ENCODE data around the gene ARID5B.
A peak's percentile ranks its signal among the peaks of the same experiment; 100 is the strongest.

The ARID5B gene

DNA sequence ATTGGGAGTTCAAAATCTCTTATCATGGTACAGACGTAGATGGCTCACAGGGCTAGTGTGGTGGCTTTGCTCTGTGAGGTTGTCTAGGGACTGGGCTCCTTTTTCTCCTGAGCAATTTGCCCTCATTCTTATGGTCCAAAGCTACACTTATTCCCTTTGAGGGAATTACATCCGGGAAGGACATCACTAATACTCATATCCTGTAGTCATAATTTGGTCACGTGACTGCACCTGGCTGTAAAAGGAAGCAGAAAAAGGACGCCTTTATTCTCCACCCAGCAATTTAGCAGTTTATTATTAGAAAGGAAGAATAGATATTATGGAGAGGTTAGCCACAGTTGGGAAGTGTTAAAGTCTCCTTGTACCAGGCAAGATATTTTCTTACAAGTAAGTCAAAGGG, 28.1 kb downstream of the ARID5B start:
- H2BK5ac ChIP-seq (ENCODE audit: low read depth, low read length, poor library complexity) = no peak overlapping the region
- no peak for DNase-seq
- H3K4me3 ChIP-seq (ENCODE audit: low read depth, low read length) = no peak overlapping the region
- H2AK5ac ChIP-seq (ENCODE audit: low read length) = no peak overlapping the region
- no peak overlapping the region for H2BK120ac ChIP-seq (ENCODE audit: insufficient read depth, low read length, poor library complexity)
- no CpG with 5 or more reads among the region's 4 CpGs for WGBS (ENCODE audit: extremely low coverage, insufficient coverage, insufficient read length)
- H3K9ac ChIP-seq (ENCODE audit: low read length) = no peak overlapping the region
- H3K14ac ChIP-seq (ENCODE audit: low read length) = no peak overlapping the region
- no peak overlapping the region for H3K23ac ChIP-seq (ENCODE audit: low read length)
- H4K91ac ChIP-seq (ENCODE audit: low read depth, low read length) = no peak overlapping the region
- peaks cover 0 to 2% of the 10 kb centered on the region in 2 experiments for H3K36me3 ChIP-seq (ENCODE audit: control insufficient read depth in 1 of 2, insufficient read depth in 2 of 2, low read length in 2 of 2)
- peaks cover 2% of the 10 kb centered on the region for H3K9me3 ChIP-seq (ENCODE audit: insufficient read depth, low read depth, low read length)
- H2BK12ac ChIP-seq (ENCODE audit: low read length) = no peak overlapping the region
- no peak overlapping the region for H3K4me2 ChIP-seq (ENCODE audit: low read length)
- H2AFZ ChIP-seq (ENCODE audit: insufficient read depth, low read length, poor library complexity) = no peak overlapping the region
- H3K4ac ChIP-seq (ENCODE audit: low read depth, low read length) = no peak overlapping the region
- H4K8ac ChIP-seq (ENCODE audit: low read depth, low read length) = no peak overlapping the region
- no peak overlapping the region for H3K18ac ChIP-seq (ENCODE audit: low read length)
- no peaks in the 10 kb centered on the region for H3K79me2 ChIP-seq (ENCODE audit: control insufficient read depth, insufficient read depth, low read length, poor library complexity)
- H3K79me1 ChIP-seq (ENCODE audit: low read length) = no peaks in the 10 kb centered on the region
- no peaks in the 10 kb centered on the region for H3K4me1 ChIP-seq (ENCODE audit: control insufficient read depth in 1 of 2, insufficient read depth in 2 of 2, low read length in 2 of 2)
- no peak overlapping the region for H4K12ac ChIP-seq (ENCODE audit: low read depth, low read length)
- H3K27me3 ChIP-seq (ENCODE audit: insufficient read depth, low read length) = no peaks in the 10 kb centered on the region
- no peak overlapping the region for H3K27ac ChIP-seq (ENCODE audit: low read depth, low read length)

DNA sequence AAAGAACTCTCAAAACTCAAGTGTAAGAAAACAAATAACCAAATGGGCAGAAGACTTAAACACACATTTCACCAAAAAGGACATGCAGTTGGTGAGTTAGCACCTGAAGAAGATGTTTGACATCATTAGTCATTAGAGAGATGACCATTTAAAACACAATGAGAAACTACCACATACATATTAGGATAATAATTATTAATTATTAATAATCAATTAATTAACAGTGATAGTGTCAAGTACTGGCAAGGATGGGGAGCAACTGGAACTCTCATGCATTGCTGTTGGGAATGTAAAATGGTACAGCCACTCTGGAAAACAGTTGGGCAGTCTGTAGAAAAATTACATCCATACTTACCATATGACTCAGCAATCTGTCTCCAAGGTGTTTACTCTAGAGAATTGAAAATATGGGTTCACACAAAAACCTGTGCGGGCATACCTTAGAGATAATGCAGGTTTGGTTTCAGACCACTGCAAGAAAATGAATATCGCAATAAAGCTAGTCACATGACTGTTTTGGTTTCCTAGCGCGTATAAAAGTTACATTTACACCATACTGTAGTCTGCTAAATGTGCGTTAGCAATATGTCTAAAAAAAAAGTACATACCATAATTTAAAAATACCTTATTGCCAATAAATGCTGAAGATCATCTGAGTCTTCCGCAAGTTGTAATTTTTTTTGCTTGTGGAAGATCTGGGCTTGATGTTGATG, 30.3 kb downstream of the ARID5B start:
- Histone ChIP-seq H3K18ac (ENCODE audit: low read length) (no peak overlapping the region), H3K9me3 (ENCODE audit: insufficient read depth, low read depth, low read length) (peaks cover 2% of the 10 kb centered on the region), H2BK5ac (ENCODE audit: low read depth, low read length, poor library complexity) (no peak overlapping the region), H3K79me2 (ENCODE audit: control insufficient read depth, insufficient read depth, low read length, poor library complexity) (no peaks in the 10 kb centered on the region), H2BK12ac (ENCODE audit: low read length) (no peak overlapping the region), H4K12ac (ENCODE audit: low read depth, low read length) (no peak overlapping the region), H3K79me1 (ENCODE audit: low read length) (no peaks in the 10 kb centered on the region), H3K4ac (ENCODE audit: low read depth, low read length) (no peak overlapping the region), H2AFZ (ENCODE audit: insufficient read depth, low read length, poor library complexity) (no peak overlapping the region), H3K4me1 (ENCODE audit: control insufficient read depth in 1 of 2, insufficient read depth in 2 of 2, low read length in 2 of 2) (no peaks in the 10 kb centered on the region), H3K9ac (ENCODE audit: low read length) (no peak overlapping the region), H3K4me2 (ENCODE audit: low read length) (no peak overlapping the region), H3K27me3 (ENCODE audit: insufficient read depth, low read length) (no peaks in the 10 kb centered on the region), H3K4me3 (ENCODE audit: low read depth, low read length) (no peak overlapping the region), H4K8ac (ENCODE audit: low read depth, low read length) (no peak overlapping the region), H3K14ac (ENCODE audit: low read length) (no peak overlapping the region), H3K27ac (ENCODE audit: low read depth, low read length) (no peak overlapping the region), H2AK5ac (ENCODE audit: low read length) (no peak overlapping the region), H3K36me3 (ENCODE audit: control insufficient read depth in 1 of 2, insufficient read depth in 2 of 2, low read length in 2 of 2) (peaks cover 0 to 2% of the 10 kb centered on the region in 2 experiments), H4K91ac (ENCODE audit: low read depth, low read length) (no peak overlapping the region), H2BK120ac (ENCODE audit: insufficient read depth, low read length, poor library complexity) (no peak overlapping the region), H3K23ac (ENCODE audit: low read length) (no peak overlapping the region)
- DNase-seq = peak; percentile 65 to 94
- no CpG with 5 or more reads among the region's 6 CpGs for WGBS (ENCODE audit: extremely low coverage, insufficient coverage, insufficient read length)

DNA sequence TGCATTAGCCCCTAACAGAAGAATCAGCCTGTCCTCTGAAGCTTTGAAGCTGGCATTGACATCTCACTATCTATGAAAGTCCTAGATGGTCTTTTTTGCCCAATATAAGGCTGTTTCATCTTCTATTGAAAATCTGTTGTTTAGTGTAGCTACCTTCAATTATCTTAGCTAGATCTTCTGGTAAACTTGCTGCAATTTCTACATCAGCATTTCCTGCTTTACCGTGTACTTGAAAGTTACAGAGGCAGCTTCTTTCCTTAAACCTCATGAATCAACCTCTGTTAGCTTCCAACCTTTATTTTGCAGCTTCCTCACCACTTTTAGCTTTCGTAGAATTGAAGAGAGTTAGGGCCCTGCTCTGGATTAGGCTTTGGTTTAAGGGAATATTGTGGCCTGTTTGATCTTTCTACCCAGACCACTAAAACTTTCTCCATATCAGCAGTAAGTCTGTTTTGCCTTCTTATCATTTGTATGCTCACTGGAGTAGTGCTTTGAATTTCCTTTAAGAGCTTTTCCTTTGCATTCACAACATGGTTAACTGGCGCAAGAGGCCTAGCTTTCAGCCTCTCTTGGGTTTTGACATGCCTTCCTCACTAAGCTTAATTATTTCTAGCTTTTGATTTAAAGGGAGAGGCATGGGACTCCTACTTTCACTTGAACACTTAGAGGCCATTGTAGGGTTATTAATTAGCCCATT, 32.5 kb downstream of the ARID5B start:
- Histone ChIP-seq H4K8ac (ENCODE audit: low read depth, low read length) (no peak overlapping the region), H3K9me3 (ENCODE audit: insufficient read depth, low read depth, low read length) (peaks cover 2% of the 10 kb centered on the region), H2AK5ac (ENCODE audit: low read length) (no peak overlapping the region), H3K18ac (ENCODE audit: low read length) (no peak overlapping the region), H2BK5ac (ENCODE audit: low read depth, low read length, poor library complexity) (no peak overlapping the region), H3K79me2 (ENCODE audit: control insufficient read depth, insufficient read depth, low read length, poor library complexity) (no peaks in the 10 kb centered on the region), H2BK12ac (ENCODE audit: low read length) (no peak overlapping the region), H3K4me3 (ENCODE audit: low read depth, low read length) (no peak overlapping the region), H3K4ac (ENCODE audit: low read depth, low read length) (no peak overlapping the region), H3K36me3 (ENCODE audit: control insufficient read depth in 1 of 2, insufficient read depth in 2 of 2, low read length in 2 of 2) (peaks cover 0 to 2% of the 10 kb centered on the region in 2 experiments), H3K4me2 (ENCODE audit: low read length) (no peak overlapping the region), H3K27me3 (ENCODE audit: insufficient read depth, low read length) (no peaks in the 10 kb centered on the region), H2AFZ (ENCODE audit: insufficient read depth, low read length, poor library complexity) (no peak overlapping the region), H3K23ac (ENCODE audit: low read length) (no peak overlapping the region), H3K79me1 (ENCODE audit: low read length) (peaks cover 2% of the 10 kb centered on the region), H4K12ac (ENCODE audit: low read depth, low read length) (no peak overlapping the region), H3K4me1 (ENCODE audit: control insufficient read depth in 1 of 2, insufficient read depth in 2 of 2, low read length in 2 of 2) (peaks cover 2% of the 10 kb centered on the region in 2 experiments), H3K27ac (ENCODE audit: low read depth, low read length) (peak overlapping the region; percentile 40), H2BK120ac (ENCODE audit: insufficient read depth, low read length, poor library complexity) (no peak overlapping the region), H3K14ac (ENCODE audit: low read length) (no peak overlapping the region), H3K9ac (ENCODE audit: low read length) (no peak overlapping the region), H4K91ac (ENCODE audit: low read depth, low read length) (no peak overlapping the region)
- DNase-seq = peak in 1 of 2 donors; percentile 23
- WGBS (ENCODE audit: extremely low coverage, insufficient coverage, insufficient read length) = no CpG with 5 or more reads among the region's 3 CpGs

DNA sequence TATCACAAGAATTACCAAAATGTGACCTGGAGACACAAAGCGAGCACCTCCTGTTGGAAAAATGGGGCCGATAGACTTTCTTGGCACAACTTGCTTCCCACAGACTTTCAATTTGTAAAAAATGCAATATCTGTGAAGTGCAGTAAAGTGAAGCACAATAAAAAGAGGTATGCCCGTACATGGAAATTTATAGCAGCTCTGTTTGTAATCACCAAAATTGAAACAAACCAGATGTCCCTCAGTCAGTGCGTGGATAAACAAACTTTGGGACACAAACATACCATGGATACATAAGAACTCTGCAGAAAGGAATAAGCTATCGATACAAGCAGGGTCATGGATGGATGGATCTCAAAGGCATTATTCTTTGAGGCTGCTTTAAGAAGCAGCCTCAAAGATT, 33.6 kb downstream of the ARID5B start:
- Histone ChIP-seq H4K12ac (ENCODE audit: low read depth, low read length) (no peak overlapping the region), H3K14ac (ENCODE audit: low read length) (no peak overlapping the region), H2BK5ac (ENCODE audit: low read depth, low read length, poor library complexity) (no peak overlapping the region), H3K4me3 (ENCODE audit: low read depth, low read length) (no peak overlapping the region), H3K79me2 (ENCODE audit: control insufficient read depth, insufficient read depth, low read length, poor library complexity) (no peaks in the 10 kb centered on the region), H3K9ac (ENCODE audit: low read length) (no peak overlapping the region), H4K8ac (ENCODE audit: low read depth, low read length) (no peak overlapping the region), H3K27me3 (ENCODE audit: insufficient read depth, low read length) (no peaks in the 10 kb centered on the region), H3K4ac (ENCODE audit: low read depth, low read length) (no peak overlapping the region), H3K18ac (ENCODE audit: low read length) (no peak overlapping the region), H3K4me1 (ENCODE audit: control insufficient read depth in 1 of 2, insufficient read depth in 2 of 2, low read length in 2 of 2) (peaks cover 2% of the 10 kb centered on the region in 2 experiments), H2AFZ (ENCODE audit: insufficient read depth, low read length, poor library complexity) (no peak overlapping the region), H3K4me2 (ENCODE audit: low read length) (no peak overlapping the region), H3K9me3 (ENCODE audit: insufficient read depth, low read depth, low read length) (peaks cover 2% of the 10 kb centered on the region), H3K23ac (ENCODE audit: low read length) (no peak overlapping the region), H2BK120ac (ENCODE audit: insufficient read depth, low read length, poor library complexity) (no peak overlapping the region), H3K36me3 (ENCODE audit: control insufficient read depth in 1 of 2, insufficient read depth in 2 of 2, low read length in 2 of 2) (peaks cover 0 to 2% of the 10 kb centered on the region in 2 experiments), H3K79me1 (ENCODE audit: low read length) (peaks cover 4% of the 10 kb centered on the region), H3K27ac (ENCODE audit: low read depth, low read length) (no peak overlapping the region), H2BK12ac (ENCODE audit: low read length) (no peak overlapping the region), H2AK5ac (ENCODE audit: low read length) (no peak overlapping the region), H4K91ac (ENCODE audit: low read depth, low read length) (no peak overlapping the region)
- no peak for DNase-seq
- WGBS (ENCODE audit: extremely low coverage, insufficient coverage, insufficient read length) = no CpG with 5 or more reads among the region's 5 CpGs
